Measurements from ENCODE around the gene NCAN. TPM values are rescaled to one million over a fixed set of nuclear protein-coding genes. Genes with fewer than 3 reads are reported as not detected.

The NCAN gene
- total and polyA plus RNA-seq, 2 of the 13 experiments (the other 11 are each of a cell fraction or from before 2014, with no cell fraction given): not detected

DNA sequence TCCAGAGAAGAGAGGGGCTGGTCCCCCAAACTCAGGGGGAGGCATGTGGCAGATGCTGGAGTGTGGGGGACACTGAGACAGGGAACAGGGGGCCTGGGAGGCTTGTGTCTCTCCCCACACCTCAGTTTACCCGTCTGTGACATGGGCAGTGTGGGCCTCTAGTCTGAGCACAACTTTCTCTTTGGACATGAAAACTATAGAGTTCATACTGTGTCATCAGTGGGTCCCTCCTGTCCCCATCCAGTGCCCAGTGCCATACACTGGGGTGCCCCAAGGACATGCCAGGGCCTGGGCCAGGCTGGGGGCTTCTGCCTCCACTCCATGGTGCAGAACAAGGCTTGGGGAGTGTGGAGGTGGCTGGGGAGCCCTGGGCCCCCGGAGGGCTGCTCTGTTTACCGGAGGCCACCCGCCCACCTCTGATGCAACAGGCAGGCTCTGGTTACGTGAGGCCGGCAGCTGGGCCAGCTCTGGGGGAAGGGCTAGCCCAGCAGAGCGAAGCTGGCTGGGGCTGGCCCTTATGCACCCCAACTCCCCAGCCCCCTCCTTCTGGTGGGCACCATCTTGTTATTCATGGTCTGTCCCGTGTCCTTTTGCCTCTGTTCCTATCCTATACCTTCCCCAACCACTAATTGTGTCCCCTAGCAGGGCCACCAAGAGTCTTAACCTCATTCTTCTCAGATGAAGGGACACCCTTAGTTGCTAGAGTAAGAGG, 39.8 kb upstream of the NCAN start (continued):
- TF ChIP-seq, protein P1, sequence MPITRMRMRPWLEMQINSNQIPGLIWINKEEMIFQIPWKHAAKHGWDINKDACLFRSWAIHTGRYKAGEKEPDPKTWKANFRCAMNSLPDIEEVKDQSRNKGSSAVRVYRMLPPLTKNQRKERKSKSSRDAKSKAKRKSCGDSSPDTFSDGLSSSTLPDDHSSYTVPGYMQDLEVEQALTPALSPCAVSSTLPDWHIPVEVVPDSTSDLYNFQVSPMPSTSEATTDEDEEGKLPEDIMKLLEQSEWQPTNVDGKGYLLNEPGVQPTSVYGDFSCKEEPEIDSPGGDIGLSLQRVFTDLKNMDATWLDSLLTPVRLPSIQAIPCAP (CRISPR knock-in tag; IDR thresholded peaks at IDR 0.05; ENCODE audit: low read depth): no peak
- TF ChIP-seq FOXM1 (CRISPR knock-in tag; IDR thresholded peaks at IDR 0.05) (no peak), ZNF326 (CRISPR knock-in tag; IDR thresholded peaks at IDR 0.05; ENCODE audit: borderline replicate concordance) (no peak), ZBTB38 (CRISPR knock-in tag; IDR thresholded peaks at IDR 0.05) (0 out of 2 replicates have a peak, but pooled peaks have one; percentile 30), ZNF383 (CRISPR knock-in tag; IDR thresholded peaks at IDR 0.05; ENCODE audit: borderline replicate concordance) (no peak), BHLHE40 (IDR thresholded peaks at IDR 0.05; ENCODE audit: low read length) (no peak), ZNF143 (CRISPR knock-in tag; IDR thresholded peaks at IDR 0.05) (no peak), ZNF337 (CRISPR knock-in tag; IDR thresholded peaks at IDR 0.05; ENCODE audit: borderline replicate concordance, low read depth) (no peak), MATR3 (CRISPR knock-in tag; IDR thresholded peaks at IDR 0.05) (no peak), KLF13 (CRISPR knock-in tag; IDR thresholded peaks at IDR 0.05) (0 out of 2 replicates have a peak, but pooled peaks have one; percentile 40), NPAS2 (CRISPR knock-in tag; IDR thresholded peaks at IDR 0.05; ENCODE audit: borderline replicate concordance) (no peak), ZSCAN20 (CRISPR knock-in tag; IDR thresholded peaks at IDR 0.05; ENCODE audit: borderline replicate concordance) (no peak), MEIS2 (CRISPR knock-in tag; IDR thresholded peaks at IDR 0.05) (no peak), ZNF816 (CRISPR knock-in tag; IDR thresholded peaks at IDR 0.05; ENCODE audit: borderline replicate concordance) (no peak), MTA3 (CRISPR knock-in tag; IDR thresholded peaks at IDR 0.05) (no peak), NFKB2 (CRISPR knock-in tag; IDR thresholded peaks at IDR 0.05; ENCODE audit: borderline replicate concordance) (peak; percentile 57; the same call in 1 of the 2 replicates), TCF7L2 (IDR thresholded peaks at IDR 0.05; ENCODE audit: low read depth, low read length) (no peak), ZNF720 (CRISPR knock-in tag; IDR thresholded peaks at IDR 0.05) (no peak)
- TF ChIP-seq, protein P2, sequence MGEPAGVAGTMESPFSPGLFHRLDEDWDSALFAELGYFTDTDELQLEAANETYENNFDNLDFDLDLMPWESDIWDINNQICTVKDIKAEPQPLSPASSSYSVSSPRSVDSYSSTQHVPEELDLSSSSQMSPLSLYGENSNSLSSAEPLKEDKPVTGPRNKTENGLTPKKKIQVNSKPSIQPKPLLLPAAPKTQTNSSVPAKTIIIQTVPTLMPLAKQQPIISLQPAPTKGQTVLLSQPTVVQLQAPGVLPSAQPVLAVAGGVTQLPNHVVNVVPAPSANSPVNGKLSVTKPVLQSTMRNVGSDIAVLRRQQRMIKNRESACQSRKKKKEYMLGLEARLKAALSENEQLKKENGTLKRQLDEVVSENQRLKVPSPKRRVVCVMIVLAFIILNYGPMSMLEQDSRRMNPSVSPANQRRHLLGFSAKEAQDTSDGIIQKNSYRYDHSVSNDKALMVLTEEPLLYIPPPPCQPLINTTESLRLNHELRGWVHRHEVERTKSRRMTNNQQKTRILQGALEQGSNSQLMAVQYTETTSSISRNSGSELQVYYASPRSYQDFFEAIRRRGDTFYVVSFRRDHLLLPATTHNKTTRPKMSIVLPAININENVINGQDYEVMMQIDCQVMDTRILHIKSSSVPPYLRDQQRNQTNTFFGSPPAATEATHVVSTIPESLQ (CRISPR knock-in tag; conservative IDR thresholded peaks at IDR 0.05): no peak
- TF ChIP-seq, protein P3, sequence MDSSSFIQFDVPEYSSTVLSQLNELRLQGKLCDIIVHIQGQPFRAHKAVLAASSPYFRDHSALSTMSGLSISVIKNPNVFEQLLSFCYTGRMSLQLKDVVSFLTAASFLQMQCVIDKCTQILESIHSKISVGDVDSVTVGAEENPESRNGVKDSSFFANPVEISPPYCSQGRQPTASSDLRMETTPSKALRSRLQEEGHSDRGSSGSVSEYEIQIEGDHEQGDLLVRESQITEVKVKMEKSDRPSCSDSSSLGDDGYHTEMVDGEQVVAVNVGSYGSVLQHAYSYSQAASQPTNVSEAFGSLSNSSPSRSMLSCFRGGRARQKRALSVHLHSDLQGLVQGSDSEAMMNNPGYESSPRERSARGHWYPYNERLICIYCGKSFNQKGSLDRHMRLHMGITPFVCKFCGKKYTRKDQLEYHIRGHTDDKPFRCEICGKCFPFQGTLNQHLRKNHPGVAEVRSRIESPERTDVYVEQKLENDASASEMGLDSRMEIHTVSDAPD (CRISPR knock-in tag; IDR thresholded peaks at IDR 0.05): no peak
- TF ChIP-seq, protein P4, sequence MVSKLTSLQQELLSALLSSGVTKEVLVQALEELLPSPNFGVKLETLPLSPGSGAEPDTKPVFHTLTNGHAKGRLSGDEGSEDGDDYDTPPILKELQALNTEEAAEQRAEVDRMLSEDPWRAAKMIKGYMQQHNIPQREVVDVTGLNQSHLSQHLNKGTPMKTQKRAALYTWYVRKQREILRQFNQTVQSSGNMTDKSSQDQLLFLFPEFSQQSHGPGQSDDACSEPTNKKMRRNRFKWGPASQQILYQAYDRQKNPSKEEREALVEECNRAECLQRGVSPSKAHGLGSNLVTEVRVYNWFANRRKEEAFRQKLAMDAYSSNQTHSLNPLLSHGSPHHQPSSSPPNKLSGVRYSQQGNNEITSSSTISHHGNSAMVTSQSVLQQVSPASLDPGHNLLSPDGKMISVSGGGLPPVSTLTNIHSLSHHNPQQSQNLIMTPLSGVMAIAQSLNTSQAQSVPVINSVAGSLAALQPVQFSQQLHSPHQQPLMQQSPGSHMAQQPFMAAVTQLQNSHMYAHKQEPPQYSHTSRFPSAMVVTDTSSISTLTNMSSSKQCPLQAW (CRISPR knock-in tag; IDR thresholded peaks at IDR 0.05): peak; percentile 82
- TF ChIP-seq, protein P5, sequence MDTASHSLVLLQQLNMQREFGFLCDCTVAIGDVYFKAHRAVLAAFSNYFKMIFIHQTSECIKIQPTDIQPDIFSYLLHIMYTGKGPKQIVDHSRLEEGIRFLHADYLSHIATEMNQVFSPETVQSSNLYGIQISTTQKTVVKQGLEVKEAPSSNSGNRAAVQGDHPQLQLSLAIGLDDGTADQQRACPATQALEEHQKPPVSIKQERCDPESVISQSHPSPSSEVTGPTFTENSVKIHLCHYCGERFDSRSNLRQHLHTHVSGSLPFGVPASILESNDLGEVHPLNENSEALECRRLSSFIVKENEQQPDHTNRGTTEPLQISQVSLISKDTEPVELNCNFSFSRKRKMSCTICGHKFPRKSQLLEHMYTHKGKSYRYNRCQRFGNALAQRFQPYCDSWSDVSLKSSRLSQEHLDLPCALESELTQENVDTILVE (CRISPR knock-in tag; IDR thresholded peaks at IDR 0.05): no peak

All from HepG2 (cell line).